Dedifferentiated amniotic fluid mesenchymal stem cell (primary cell): ENCODE data around the gene MAPRE3.
"Not testable (repeated sequence)": the region's sequence is repeated elsewhere in the genome, so short reads cannot be mapped to it uniquely, and the experiment has no call there.

Experiments
- DNase-seq: peaks from one replicate; pipeline ENCODE4 v3.0.0-alpha.2; 2016; ENCODE audit errors: extremely low spot score

Gene MAPRE3

GRCh38 chr2:27070653-27071276, 100.3 kb downstream of the MAPRE3 start:
- DNase-seq: no peak

DNA sequence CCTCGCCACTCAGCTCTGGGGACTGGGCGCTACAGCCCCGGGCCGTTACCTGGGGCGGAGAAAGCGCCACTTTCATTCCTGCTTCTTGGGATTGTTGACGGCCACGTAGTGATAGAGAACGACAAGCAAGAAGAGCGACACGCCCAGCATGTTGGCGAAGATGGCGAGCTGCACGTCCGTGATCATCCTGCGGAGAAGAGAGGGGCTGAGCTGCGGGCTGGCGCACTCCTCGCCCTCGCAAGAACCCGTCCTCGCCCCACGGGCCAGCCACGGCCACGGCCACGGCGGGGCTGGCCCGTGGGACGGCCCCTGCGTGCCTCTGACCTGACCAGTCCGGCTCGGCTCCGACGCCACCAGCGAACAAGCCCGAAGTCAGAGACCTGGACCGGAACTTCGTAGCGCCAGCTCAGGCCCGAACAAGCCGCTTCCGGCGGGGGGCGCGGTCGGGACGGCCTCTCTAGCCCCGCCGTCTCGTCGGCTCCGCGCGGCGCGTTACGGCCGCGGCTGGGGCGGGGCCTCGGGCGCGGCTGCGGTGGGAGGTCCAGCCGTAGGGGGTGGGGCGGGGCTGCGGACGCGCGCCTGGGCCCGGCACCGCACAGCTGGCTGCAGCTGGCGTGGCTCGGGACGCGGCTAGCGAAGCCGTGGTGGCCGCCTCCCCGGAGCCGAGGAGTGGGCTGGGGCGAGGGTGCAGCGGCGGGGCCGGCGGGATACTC, 101.0 kb downstream of the MAPRE3 start, which contains the start of gene OST4:
Gene OST4 (minus strand): TSS at position 378 of the 713 bp plus-strand sequence.
- DNase-seq: peak; percentile 93

DNA sequence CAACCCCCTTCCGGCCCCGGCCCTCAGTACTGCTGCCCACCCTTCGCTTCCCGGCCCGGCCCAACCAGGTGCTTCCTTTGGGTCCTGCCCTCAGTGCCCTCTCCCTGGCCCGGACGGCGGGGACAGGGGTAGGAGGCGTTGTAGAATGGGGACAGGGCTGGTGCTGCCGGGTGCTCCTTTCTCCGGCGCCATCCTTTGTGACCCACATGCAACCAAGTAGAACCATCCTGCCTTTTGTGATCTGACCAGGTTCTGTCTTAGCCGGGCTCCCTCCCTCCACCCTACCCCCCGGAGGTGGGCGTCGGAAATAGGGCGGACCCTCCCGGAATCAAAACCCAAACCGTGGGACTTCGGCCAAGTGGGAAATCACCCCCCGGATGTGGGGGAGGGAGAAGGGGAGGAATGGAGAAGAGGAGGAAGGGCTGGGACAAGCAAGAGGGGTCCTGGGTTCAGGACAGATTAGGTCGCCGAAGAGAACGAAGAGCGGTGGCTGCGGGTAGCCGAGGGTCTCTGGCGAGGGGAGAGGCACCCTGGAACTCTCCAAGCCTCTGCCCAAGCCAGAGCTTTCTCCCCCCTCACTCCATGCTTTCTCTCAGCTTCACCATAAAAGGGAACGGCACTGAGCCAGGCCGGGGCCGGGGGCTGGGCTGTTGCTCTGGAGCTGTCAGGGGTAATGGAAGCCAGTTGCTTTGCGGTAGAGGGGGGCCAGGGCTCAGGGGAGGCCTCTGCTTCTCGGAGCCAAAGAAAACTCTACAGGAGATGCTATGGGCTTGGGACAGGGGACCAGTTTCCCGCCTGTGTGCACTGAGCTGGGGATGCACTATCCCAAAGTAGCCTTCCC, 101.8 kb downstream of the MAPRE3 start:
- no peak for DNase-seq

GRCh38 chr2:27072920-27073319, 102.5 kb downstream of the MAPRE3 start:
- no peak for DNase-seq

DNA sequence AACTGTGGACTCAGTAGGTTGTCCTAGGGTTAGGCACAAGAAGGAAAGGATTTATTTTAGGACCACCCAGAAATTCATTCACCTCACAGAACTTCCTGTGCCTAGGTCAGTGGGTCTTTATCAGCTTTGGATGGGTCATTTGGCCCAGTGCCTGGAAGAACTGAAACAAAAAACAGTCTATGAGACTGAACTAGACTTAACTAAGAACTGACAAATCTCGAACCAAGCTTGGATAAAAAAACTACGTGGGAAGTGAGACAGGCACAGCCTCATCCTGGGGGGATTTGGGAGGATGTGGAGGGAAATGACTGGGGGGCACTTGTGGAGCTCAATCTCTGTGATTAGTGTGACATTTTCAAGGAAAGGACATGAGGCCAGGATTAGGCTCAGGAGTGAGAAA, 103.3 kb downstream of the MAPRE3 start:
- DNase-seq: no peak

DNA sequence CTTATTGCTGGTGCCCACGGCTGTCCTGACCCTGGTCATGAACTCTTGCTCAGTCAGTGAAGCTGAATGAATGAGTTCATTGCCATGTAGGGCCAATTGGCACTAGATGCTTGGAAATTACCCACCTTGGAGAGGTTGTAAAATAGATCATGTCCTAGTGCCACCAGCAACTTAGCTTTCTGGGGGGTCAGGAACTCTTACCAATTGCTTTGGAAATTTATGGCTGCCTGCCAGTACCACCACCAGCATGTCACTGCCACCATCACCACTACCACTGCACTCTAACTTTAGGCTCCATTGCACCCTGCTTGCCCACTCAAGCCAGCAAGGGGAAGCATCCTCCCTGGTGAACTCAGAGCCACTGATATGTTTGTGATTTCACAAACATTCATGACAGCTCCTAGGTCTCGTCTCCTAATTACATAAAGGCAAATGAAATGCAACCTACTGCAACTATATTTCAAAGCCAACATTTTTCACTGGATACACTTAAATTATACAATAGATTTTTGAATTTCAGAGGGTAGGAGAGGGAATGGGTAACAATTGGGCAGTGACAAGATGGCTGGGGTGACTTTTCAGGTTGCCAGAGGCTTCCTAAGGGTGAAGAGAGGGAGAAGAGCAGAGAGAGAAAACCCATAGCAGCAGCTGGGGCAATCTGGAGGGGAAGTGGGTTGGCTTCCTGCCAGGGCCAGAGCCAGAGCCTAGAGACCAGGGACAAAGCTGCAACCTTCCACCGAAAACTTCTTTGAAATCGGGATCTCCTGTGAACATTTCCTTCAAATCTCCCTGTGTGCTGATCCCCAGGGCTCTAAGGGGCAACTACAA, 104.5 kb downstream of the MAPRE3 start:
- DNase-seq: no peak

DNA sequence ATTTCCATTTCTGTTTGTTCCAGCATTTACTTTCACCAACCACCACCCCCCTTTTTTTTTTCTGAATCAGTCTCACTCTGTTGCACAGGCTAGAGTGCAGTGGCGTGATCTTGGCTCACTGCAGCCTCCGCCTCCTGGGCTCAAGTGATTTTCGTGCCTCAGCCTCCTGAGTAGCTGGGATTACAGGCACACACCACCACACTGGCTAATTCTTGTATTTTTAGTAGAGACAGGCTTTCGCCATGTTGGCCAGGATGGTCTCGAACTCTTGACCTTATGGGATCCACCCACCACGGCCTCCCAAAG, 105.1 kb downstream of the MAPRE3 start:
- DNase-seq: not testable (repeated sequence)

DNA sequence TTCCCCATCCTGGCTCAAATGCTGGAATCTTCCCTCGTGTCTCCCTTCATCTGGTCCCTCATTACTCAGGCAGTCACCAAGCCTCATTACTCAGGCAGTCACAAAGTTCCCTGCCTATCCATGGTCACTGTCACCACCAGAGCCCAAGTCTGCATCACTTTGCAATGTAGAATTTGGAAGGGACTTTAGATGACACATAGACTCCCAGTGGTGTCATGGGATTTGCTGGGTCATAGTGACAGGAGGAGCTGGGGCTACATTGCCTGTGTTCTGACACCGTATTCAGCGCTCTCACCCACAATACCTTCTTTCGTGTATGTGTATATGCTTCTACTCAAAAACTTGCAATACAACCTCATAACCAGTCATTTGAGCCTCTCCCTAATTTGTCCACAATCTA, 105.9 kb downstream of the MAPRE3 start:
- no peak for DNase-seq
